Caki2 (cell line): ENCODE data around the gene CALU. TPM values are rescaled to one million over a fixed set of nuclear protein-coding genes. Genes with fewer than 3 reads are reported as not detected.

Source experiments
- DNase-seq: peaks from one replicate; pipeline ENCODE4 v3.0.0-alpha.2; 2015; ENCODE audit warnings: low read depth
- in situ Hi-C: cut with HindIII; loops from 2 replicates; pipeline ENCODE4 v1.10.0; 2016; ENCODE audit warnings: low sequenced_read_pairs, low pct_unique_long_range_greater_than_20kb, mixed read lengths
- total RNA-seq: library from RNA; depleted of rRNA; stranded (reverse); fragments of >200 nt; shearing (Covaris generic); gene quantifications from 2 replicates; pipeline ENCODE4 v1.2.3, GENCODE V29; 2014; ENCODE audit warnings: low replicate concordance

The CALU gene
- total RNA-seq, 1 experiment from 2014 or later: 166 TPM

DNA sequence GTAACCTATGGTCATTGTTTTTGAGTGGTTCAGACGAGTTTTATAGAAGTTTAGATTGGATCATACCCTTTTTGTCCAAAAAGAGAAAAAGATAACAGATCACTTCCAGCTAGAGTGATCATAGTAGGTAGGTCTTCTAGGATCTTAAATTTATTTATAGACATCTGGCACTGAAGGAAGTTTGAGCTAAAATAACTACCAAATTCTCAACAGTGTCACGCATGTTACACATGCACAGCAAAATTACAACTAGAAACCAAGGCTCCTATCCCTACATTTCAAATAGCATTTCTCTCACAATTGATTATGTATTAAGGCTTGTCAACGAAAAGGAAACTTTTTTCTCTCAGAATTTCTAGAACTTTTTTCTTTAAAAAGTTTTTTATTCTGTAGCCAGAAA, 2.3 kb downstream of the CALU start:
- no peak for DNase-seq
- in situ Hi-C loops: no loop called here

DNA sequence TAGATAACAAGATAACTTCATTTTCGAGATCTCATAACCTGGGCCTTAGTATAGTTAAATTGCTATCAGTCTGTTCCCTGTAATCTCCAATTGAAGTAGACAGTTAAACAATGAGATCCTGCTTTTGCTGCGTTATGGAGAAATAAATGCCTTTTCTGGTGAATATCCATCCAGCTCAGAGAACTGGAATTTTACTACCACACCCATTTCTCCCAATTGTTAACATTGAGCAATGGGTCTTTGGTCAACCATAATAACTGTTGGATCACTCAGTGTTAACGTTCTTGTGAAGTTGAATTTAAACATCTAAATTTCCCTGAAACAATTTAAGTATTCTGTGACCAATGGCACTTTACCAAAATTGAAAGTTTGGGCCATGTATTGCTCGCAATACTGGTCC, 3.0 kb downstream of the CALU start:
- no peak for DNase-seq
- in situ Hi-C loops: no loop called here

DNA sequence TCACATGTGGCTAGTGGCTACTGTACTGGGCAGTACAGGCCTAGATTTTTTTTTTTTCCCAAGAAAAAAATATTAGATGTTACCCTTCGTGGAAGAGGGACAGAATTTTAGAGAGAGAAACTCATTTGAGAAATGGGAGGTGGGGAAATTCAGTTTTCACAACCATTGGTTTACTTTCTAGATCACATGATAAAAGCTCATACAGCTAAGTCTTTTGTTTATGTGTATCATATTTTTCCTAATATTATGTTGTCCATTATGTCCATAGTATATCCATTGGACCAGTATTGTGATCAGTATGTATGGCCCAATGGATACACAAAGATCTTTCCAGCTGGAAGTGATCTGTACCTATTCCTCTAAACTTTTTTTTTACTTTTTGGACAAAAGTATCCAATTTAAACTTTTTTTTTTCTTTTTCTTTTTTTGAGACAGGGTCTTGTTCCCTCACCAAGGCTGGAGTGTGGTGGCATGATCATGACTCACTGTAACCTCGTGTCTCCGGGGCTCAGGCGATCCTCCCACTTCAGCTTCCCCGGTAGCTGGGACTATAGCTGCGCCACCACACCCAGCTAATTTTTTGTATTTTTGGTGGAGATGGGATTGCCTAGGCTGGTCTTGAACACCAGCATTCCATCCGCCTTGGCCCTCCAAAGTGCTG, 4.1 kb downstream of the CALU start:
- in situ Hi-C loops: no loop called here

DNA sequence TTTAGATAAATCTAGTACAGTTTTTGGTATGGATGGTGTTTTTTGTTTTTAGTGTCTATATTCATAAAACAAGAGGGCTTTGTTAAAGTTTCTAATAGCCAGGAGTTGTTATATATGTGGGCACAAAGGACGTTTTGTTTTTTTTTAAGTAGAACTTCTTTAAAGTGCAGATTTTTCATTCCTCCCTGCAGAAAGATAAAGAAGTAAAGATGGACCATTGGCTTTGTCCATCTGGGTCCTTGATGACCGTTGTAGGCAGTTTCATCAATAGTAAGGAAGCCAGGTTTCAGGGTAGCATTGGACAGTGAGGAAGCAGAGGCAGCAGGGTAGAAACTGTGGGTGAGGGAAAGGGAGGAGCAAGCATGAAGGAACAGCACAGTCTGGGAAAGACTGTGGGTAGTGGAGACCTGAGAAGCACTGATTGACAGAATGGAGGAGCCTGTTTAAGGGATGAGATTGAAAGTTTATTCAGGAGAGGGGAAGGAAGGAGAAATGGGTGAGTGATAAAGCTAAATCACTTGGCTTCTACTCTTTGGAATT, 5.3 kb downstream of the CALU start:
- in situ Hi-C loops: no loop called here
- DNase-seq: no peak

More for the DNA sequence above, 4.1 kb downstream of the CALU start:
- peak; percentile 18 for DNase-seq

DNA sequence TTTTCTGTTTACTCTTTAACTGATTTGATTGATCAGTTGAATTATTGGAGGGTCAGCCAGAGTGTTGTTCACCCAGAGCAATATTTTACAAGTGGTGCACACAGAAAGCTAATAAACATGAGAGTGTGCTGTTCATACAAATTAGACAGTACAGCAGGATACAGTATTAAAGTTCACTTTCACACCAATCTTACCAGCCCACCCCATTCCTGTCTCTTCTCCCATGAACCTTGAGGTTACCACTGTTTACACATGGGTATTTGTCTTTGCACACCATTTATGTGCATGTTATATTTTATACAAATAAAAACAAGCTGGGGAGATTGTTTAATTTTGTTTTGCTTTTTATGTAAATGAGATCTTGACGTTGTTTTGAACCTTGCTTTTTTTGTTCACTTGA, 6.5 kb downstream of the CALU start:
- in situ Hi-C loops: no loop called here
- DNase-seq: no peak

DNA sequence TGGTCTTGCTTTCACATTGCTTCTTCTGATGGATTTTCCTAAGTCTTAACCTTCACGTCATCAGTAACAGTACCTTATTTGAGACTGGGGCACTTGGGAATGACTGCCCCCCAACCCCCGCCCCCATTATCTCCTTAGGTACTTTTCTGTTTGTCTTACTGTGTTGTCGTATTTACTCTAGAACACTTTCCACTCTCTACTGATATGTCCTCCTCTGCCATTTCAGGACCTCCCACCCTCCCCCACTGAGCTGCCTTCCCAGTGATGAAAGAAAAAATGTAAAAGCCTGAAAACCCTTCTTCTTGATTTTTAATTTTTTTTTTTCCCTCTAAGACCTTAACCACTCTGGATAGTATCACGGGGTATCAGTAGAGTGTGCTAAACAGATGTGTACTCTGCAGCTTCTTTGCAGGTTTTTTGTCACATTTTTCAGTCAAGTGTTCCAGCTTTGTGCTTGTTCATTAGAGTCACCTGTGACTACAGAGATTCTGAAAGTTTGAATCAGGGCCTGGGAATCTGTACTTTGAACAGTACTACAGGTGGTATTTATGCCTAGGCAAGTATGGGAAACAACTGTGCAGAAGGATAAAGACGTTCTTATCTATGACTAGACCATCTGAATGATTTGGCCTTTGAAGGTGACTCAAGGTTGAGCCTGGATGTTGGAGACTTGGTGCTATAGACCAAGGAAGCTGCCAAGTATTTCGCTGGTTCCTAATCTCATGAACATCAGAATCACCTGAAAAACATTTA, 8.3 kb downstream of the CALU start:
- DNase-seq: no peak
- in situ Hi-C loops: no loop called here

DNA sequence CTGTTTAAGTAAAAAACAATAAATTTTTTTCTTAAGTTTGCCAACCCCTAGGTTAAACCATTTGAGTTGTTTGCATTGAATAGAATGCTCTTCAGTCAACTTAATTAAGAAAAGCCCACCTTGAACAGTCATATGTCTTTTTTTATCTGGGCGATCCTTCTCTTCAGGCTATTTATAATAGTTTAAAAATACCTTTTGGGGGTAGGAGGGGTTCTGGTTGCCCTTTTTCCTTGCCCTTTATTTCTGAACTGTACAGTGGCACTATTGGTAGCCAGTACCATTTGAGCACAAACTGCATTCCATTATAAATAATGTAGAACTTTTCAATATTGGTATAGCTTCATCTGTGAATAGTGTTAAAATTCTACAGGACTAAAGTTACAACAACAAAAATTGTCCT, 13.1 kb downstream of the CALU start:
- in situ Hi-C loops: no loop called here
- DNase-seq: no peak

DNA sequence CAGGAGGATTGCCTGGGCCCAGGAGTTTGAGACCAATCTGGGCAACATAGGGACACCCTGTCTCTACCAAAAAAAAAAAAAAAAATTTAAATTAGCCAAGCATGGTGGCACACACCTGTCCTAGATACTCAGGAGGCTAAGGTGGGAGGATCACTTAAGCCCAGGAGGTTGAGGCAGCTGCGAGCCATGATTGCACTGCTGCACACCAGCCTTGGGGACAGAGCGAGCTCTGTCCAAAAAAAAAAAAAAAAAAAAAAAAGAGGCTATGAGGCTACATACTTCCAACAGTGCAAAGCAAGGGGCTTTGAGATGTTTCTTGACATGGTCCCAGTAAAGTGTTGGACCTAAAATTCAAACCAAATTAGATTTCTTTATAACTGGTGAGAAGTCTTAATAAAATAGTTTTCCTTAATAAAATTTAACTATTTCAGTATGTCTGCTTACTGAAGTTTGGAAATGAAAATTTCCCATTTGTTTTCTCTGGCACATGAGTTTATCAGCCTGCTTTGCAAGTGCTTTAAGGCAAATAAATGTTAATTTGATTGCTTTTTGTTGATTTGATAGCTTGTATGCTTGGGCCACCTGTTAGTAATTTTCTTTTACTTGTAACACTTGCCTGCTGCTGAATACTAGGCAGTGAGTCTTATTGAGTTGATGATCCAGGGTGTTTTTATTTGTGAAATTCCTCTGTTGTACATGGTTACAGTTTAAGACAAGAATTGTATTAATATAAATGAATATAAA, 16.1 kb downstream of the CALU start:
- DNase-seq: no peak

DNA sequence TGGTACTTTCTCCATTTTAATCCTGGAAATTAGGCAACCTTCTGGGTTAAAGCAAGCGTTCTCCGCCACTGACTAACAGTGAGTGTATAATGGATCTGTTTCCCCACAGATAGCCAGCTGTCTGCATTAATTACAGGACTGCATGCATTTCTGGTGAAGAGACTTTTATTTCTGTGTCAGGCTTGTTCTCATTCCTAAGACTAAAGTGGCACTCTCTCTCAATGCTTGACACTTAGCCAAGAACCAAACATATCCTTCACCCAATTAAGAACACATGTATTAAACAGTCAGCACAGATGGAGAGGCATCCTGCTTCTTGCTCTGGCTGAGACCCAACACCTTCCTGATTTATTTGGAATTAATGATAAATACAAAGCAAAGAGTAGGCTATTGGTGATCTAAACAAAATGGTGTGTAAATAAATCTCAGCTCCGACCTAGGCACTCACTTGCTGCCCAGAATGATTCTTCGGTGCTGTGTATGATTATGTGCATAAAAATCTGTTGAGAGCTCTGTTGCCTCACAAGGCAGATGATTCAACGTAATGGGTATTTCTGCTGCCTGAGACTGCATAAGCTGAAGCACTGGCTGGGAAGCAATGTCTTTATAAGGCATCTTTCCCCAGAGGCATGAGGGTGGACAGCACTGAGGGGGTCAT, 16.8 kb downstream of the CALU start:
- in situ Hi-C loops: no loop called here
- DNase-seq: no peak

More for the DNA sequence above, 16.1 kb downstream of the CALU start:
- in situ Hi-C loops: no loop called here

DNA sequence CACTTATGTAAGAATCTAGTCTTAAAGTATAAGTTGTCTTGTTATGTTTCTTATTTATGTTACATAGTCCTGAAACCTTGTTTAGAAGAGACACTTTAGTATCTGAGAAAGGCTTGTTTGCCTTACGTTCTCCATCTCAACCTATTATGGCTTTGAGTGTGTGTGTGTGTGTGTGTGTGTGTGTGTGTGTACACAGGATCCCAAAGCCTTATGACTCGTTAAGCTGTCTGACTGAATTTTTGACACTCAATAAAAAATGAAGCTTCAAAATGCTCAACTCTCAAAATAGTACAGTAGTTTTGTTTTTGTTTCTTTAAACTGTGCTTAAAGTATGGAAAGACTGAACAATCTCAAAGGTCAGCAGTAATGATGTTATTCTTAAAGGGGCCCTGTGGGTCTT, 18.0 kb downstream of the CALU start:
- no peak for DNase-seq
- in situ Hi-C loops: no loop called here

DNA sequence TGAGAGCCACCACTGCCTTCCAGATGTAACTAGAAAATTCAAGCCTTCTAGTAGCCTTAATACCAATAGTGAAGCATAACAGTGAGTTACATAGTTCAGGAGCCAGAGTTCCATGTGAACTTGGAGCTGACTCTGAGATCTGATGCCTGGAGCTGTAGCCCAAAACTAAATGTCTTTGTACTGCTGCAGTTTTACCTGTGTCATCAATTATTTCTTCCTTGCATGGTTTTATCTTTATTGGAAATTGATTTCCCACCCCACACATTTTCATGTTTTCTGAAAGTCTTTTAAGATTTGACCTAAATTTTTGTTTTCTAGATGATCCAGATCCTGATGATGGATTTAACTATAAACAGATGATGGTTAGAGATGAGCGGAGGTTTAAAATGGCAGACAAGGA, 19.4 kb downstream of the CALU start:
- in situ Hi-C loops: no loop called here
- DNase-seq: no peak

DNA sequence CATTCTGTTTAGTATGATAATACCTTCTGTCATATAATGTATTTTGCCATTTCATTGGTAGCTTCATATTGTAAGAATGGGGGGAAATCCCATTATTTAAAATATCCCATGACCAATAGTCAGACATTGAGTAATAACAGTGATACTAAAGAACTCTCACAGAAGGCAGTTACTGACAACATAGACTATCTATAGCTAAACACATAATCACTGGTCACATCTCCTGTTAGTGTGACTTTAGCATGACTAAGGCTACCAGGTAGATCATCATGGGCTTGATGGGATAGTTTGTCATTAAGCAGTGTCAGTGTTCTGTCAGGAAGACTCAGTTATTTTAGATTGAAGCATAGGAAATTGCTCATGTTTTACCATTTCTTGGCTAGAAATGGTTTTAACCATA, 20.1 kb downstream of the CALU start:
- no peak for DNase-seq
- in situ Hi-C loops: no loop called here

DNA sequence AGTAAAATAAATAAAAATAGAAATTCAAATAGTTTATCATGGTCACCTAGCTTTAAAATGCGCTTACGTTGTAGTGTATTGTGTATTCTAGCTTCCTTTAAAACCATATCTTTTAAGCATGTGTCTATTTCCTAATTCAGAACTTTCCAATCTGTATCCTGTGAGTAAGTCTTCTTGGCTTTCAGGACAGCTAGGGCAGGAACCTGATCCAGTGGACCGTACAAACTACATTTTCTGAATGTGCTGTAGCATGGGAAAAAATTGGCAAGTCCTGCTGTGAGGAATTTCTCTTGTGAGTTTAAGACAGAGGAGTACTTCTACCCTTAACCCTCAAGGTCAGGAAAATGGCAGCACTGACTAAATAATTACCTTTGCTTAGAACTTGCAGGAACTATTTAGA, 24.4 kb downstream of the CALU start:
- in situ Hi-C loops: no loop called here
- no peak for DNase-seq

DNA sequence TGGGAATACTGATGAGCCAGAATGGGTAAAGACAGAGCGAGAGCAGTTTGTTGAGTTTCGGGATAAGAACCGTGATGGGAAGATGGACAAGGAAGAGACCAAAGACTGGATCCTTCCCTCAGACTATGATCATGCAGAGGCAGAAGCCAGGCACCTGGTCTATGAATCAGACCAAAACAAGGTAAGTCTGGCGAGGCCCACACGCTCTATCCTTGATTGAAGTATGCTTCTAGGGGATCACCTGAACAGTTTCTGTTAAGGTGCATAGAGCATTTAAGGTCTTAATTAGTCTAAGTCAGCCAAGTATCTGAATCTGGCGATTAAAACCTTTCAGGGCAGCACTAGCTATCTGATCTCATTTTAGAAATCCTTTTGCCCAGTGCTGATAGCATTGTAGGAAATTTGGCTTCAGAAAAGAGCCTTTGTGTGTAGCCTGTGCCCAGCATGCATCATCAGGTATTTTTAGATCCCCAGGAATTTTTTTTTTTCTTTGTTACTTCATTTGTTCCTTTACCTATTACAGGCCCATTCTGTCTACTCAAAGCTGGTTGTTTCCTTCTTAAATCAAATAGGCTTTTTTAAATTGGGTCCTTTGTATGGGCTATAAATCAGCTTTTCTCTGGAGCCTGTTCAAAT, 28.4 kb downstream of the CALU start:
- no peak for DNase-seq
- in situ Hi-C loops: no loop called here

DNA sequence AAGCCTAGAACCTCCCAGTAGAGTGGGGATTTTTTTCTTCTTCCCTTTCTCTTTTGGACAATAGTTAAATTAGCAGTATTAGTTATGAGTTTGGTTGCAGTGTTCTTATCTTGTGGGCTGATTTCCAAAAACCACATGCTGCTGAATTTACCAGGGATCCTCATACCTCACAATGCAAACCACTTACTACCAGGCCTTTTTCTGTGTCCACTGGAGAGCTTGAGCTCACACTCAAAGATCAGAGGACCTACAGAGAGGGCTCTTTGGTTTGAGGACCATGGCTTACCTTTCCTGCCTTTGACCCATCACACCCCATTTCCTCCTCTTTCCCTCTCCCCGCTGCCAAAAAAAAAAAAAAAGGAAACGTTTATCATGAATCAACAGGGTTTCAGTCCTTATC, 31.1 kb downstream of the CALU start:
- in situ Hi-C loops: no loop called here
- DNase-seq: no peak

DNA sequence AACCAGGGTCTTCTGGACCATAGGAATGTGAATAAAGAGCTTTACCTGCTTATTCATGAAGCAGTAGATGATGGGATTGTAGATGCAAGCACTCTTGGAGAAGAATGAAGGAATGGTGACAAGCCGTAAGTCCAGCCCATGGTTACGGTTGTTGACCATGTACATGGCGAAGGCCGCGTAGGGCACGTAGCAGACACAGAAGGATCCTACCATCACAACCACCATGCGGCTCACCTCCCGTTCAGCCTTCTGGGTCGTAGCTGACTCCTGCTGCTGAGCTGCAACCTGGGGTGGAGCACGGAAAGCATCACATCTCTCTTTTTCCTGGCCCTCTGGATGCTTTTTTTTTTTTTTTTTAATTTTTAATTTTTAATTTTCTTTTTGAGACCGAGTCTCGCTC, 34.4 kb downstream of the CALU start:
- no peak for DNase-seq
- in situ Hi-C loops: no loop called here

DNA sequence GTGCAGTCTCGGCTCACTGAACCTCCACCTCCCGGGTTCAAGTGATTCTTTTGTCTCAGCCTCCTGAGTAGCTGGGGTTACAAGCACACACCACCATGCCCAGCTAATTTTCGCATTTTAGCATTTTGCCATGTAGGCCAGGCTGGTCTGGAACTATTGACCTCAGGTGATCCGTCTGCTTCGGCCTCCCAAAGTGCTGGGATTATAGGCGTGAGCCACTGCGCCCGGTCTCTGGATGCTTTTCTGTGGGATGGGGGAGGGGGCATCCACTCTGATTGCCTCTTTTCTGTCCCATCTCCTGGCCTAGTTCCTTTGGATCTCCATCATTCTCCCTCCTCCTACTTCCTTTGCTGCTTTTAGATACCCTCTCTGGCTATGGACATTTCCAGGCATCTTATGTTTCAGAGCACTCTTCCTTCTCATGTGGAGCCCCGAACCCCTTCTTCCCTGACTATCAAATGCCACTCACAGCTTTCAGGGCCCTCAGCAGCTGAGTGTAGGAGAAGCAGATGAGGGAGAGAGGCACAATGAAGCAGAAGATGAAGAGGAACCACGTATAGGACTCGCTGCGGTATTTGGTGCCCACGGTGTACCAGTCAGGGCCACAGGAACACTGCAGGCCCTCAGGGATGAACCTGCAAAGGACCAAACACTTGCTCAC, 35.0 kb downstream of the CALU start:
- no peak for DNase-seq
- in situ Hi-C loops: no loop called here

DNA sequence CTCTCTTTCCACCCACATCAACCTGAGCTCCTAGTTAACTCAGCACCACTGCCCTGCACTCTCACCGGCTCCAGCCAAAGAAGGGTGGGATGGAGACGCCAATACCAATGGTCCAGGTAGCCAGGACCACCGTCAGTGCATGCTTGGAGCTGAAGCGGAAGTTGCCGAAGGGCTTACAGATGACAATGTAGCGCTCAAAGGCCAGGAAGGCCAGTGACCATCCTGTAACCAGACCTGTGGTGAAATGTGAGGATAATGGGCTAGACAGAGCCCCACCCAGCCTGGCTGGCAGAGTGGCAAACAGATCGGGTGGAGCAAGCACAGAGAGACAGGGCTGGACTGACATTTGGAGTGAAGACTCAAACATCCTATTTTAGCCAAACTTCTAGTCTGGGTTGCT, 35.8 kb downstream of the CALU start:
- no peak for DNase-seq
- in situ Hi-C loops: no loop called here
